HG02840 (cell line): ENCODE results near the gene PALLD.

Experiments
- ATAC-seq: cut with Tn5 transposase; IDR thresholded peaks from one replicate; pipeline ENCODE4 v1.9.1; 2021; ENCODE audit warnings: mild to moderate bottlenecking, moderate library complexity, moderate number of reproducible peaks; ENCODE audit not compliant: unreplicated experiment, low FRiP score

The PALLD gene

GRCh38 chr4:168637872-168638756 is 141.3 kb downstream of the PALLD start:
- ATAC-seq: no peak

- no peak for ATAC-seq
Measured at GRCh38 chr4:168639914-168640313, 143.1 kb downstream of the PALLD start.

GRCh38 chr4:168641811-168642140 is 144.9 kb downstream of the PALLD start:
- no peak for ATAC-seq

- no peak for ATAC-seq
Measured at GRCh38 chr4:168642591-168642990, 145.7 kb downstream of the PALLD start.

GRCh38 chr4:168643111-168643795 is 146.4 kb downstream of the PALLD start:
- no peak for ATAC-seq

- no peak for ATAC-seq
Measured at GRCh38 chr4:168643796-168644159, 146.9 kb downstream of the PALLD start.

- no peak for ATAC-seq
Measured at GRCh38 chr4:168646001-168646768, 149.3 kb downstream of the PALLD start.

- no peak for ATAC-seq
Measured at GRCh38 chr4:168647646-168648375, 151.0 kb downstream of the PALLD start.

GRCh38 chr4:168648494-168648893 is 151.6 kb downstream of the PALLD start:
- ATAC-seq: no peak

GRCh38 chr4:168648929-168649328 is 152.1 kb downstream of the PALLD start:
- no peak for ATAC-seq

GRCh38 chr4:168651374-168651773 is 154.5 kb downstream of the PALLD start:
- no peak for ATAC-seq

- no peak for ATAC-seq
Measured at GRCh38 chr4:168651864-168652263, 155.0 kb downstream of the PALLD start.

GRCh38 chr4:168652755-168653154 is 155.9 kb downstream of the PALLD start:
- no peak for ATAC-seq

GRCh38 chr4:168654104-168654847 is 157.4 kb downstream of the PALLD start:
- no peak for ATAC-seq

- no peak for ATAC-seq
Measured at GRCh38 chr4:168654848-168655174, 158.0 kb downstream of the PALLD start.

- no peak for ATAC-seq
Measured at GRCh38 chr4:168655182-168655581, 158.3 kb downstream of the PALLD start.

GRCh38 chr4:168656055-168656660 is 159.3 kb downstream of the PALLD start:
- ATAC-seq: no peak

- no peak for ATAC-seq
Measured at GRCh38 chr4:168656946-168657473, 160.2 kb downstream of the PALLD start.

- no peak for ATAC-seq
Measured at GRCh38 chr4:168658751-168659150, 161.9 kb downstream of the PALLD start.
